Measurements from ENCODE around the gene EXOC6. TPM values are rescaled to one million over a fixed set of nuclear protein-coding genes. Genes with fewer than 3 reads are reported as not detected.

Gene EXOC6
- total and polyA plus RNA-seq, 8 donors, result 1.7 to 21.3 (median 4.6) TPM

DNA sequence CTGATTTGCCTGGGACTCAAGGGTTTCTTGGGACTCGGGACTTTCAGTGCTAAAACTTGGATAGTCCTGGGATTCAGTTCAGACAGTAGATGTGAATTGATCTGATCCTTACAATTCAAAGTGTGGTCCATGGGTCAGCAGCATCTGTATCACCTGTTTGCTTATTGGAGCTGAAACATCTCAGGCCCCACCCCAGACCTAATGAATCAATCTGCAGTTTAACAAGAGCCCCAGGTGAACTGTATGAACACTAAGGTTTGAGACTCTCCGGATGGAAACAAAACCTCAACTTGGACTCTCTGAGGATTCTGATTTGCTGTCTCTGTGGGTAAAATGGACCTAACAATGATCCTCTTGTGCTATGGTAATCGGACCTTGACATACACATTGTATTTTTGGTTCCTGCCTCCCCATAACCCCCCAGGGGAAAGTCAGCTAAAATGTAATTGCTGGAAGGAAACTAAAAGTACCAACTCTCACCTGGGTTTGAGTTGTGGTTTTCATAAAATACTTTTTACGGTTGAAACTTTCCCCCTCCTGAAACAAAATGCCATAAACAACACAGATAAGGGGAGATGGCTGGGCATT lies 237.0 kb downstream of the EXOC6 start:
- no peak for TF ChIP-seq POLR2AphosphoS5 (IDR thresholded peaks at IDR 0.05)
- no peak for TF ChIP-seq EP300 (IDR thresholded peaks at IDR 0.05)
- TF ChIP-seq, protein P1, sequence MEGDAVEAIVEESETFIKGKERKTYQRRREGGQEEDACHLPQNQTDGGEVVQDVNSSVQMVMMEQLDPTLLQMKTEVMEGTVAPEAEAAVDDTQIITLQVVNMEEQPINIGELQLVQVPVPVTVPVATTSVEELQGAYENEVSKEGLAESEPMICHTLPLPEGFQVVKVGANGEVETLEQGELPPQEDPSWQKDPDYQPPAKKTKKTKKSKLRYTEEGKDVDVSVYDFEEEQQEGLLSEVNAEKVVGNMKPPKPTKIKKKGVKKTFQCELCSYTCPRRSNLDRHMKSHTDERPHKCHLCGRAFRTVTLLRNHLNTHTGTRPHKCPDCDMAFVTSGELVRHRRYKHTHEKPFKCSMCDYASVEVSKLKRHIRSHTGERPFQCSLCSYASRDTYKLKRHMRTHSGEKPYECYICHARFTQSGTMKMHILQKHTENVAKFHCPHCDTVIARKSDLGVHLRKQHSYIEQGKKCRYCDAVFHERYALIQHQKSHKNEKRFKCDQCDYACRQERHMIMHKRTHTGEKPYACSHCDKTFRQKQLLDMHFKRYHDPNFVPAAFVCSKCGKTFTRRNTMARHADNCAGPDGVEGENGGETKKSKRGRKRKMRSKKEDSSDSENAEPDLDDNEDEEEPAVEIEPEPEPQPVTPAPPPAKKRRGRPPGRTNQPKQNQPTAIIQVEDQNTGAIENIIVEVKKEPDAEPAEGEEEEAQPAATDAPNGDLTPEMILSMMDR (IDR thresholded peaks at IDR 0.05), result no peak
- no peak for TF ChIP-seq POLR2A (IDR thresholded peaks at IDR 0.05)
- Histone ChIP-seq H3K4me3 (no peak overlapping the region), H3K9me3 (no peaks in the 10 kb centered on the region), H3K27me3 (peaks cover 0 to 16% (median 4%) of the 10 kb centered on the region in 3 donors), H3K4me1 (peaks cover 0 to 3% (median 2%) of the 10 kb centered on the region in 4 donors), H3K27ac (no peak overlapping the region), H3K36me3 (no peaks in the 10 kb centered on the region)
- DNase-seq, result no peak
- intact Hi-C loops (cut with DNase I; ENCODE audit: low total_unique reads), result no loop called here
- WGBS, 5 donors, result 55 to 74% (median 65%) methylated on average over 4 of the region's 4 CpGs

DNA sequence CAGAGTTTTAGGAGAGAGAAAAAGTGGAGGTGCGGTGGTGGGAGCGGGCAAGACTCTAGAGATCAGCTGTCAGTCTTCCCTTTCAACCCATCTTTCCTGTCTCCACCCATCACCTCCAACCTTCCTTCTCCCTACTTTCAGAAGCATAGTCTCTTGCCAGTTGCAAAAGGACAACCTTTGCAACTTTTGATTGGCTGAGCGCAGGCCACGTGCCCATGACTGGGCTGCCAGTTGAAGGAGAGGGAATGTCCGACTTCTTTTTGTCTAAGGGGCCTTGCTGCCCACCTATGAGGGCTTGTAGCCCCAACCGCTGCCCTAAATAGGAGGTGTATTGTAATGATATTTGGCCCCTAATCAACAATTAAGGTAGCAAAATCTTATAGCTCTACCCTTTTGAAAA lies 238.0 kb downstream of the EXOC6 start:
- no peaks in the 10 kb centered on the region for H3K4me1 ChIP-seq
- intact Hi-C loops (cut with DNase I; ENCODE audit: low total_unique reads), result no loop called here
- TF ChIP-seq, protein P1 (IDR thresholded peaks at IDR 0.05), result no peak
- no peak for TF ChIP-seq EP300 (IDR thresholded peaks at IDR 0.05)
- no peak for TF ChIP-seq POLR2AphosphoS5 (IDR thresholded peaks at IDR 0.05)
- no peak for TF ChIP-seq POLR2A (IDR thresholded peaks at IDR 0.05)
- no peak for DNase-seq
- no peak overlapping the region for H3K4me3 ChIP-seq
- WGBS, 5 donors, result 89 to 95% (median 92%) methylated on average over 6 of the region's 6 CpGs
- H3K9me3 ChIP-seq, result no peaks in the 10 kb centered on the region
- peaks cover 0 to 13% (median 0%) of the 10 kb centered on the region in 3 donors for H3K27me3 ChIP-seq
- H3K27ac ChIP-seq, result no peak overlapping the region
- no peaks in the 10 kb centered on the region for H3K36me3 ChIP-seq

DNA sequence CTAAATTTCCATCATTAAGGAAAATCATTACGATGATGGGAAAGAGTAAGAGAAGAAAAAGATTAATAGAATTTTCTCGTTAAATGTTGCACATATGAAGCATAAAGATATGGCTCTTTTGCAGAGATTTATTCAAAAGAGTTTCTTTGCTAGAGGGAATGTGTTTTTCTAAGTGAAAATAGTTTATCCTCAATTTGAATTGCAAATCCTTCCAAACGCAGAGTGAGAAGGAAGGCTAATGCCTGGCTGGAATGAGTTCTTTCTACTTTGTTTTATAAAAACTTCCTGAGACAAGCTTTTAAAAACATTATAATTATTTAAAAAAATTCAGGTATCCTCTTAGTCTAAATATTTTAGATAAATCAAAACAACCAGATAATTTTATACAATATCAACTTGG lies 239.5 kb downstream of the EXOC6 start:
- no peak overlapping the region for H3K27ac ChIP-seq
- H3K27me3 ChIP-seq, result peaks cover 0 to 5% (median 0%) of the 10 kb centered on the region in 3 donors
- H3K36me3 ChIP-seq, result no peaks in the 10 kb centered on the region
- no peaks in the 10 kb centered on the region for H3K9me3 ChIP-seq
- TF ChIP-seq POLR2AphosphoS5 (IDR thresholded peaks at IDR 0.05) (no peak), EP300 (IDR thresholded peaks at IDR 0.05) (no peak), POLR2A (IDR thresholded peaks at IDR 0.05) (no peak)
- TF ChIP-seq, protein P1 (IDR thresholded peaks at IDR 0.05), result no peak
- 70 to 83% (median 81%) methylated on average over 3 of the region's 3 CpGs for WGBS, 5 donors
- no peaks in the 10 kb centered on the region for H3K4me1 ChIP-seq
- no peak for DNase-seq
- H3K4me3 ChIP-seq, result no peak overlapping the region
- intact Hi-C loops (cut with DNase I; ENCODE audit: low total_unique reads), result no loop called here

DNA sequence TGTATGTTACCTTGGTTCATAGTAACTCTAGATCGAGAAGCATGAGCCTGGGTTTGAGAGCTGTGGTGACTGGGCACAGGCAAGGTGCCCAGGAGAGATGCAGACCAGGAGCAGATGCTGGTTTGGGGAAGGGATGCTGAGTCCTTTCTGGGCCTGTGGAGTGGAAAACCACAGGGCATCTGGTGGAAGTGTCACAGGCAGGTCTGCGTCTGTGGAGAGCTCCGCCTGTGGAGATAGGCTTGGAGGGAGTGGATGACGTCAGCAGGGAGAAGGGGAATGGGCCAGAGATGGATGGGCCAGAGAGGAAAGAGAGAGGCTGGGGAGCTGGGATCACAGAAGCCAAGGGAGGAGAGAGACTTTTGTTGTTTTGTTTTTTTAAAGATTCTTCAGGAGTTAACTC lies 240.1 kb downstream of the EXOC6 start:
- 75 to 81% (median 77%) methylated on average over 4 of the region's 4 CpGs for whole genome bisulfite sequencing, 5 donors
- Histone ChIP-seq H3K36me3 (no peaks in the 10 kb centered on the region), H3K4me1 (no peaks in the 10 kb centered on the region), H3K9me3 (no peaks in the 10 kb centered on the region), H3K27me3 (peaks cover 0 to 5% (median 0%) of the 10 kb centered on the region in 3 donors), H3K4me3 (no peak overlapping the region), H3K27ac (no peak overlapping the region)
- TF ChIP-seq EP300 (IDR thresholded peaks at IDR 0.05) (no peak), POLR2A (IDR thresholded peaks at IDR 0.05) (no peak), POLR2AphosphoS5 (IDR thresholded peaks at IDR 0.05) (no peak)
- TF ChIP-seq, protein P1 (IDR thresholded peaks at IDR 0.05), result no peak
- DNase-seq, result no peak
- intact Hi-C loops (cut with DNase I; ENCODE audit: low total_unique reads), result no loop called here
